ENCODE results near the gene MBOAT2. TPM values are rescaled to one million over a fixed set of nuclear protein-coding genes. Genes with fewer than 3 reads are reported as not detected.
A peak's percentile ranks its signal among the peaks of the same experiment; 100 is the strongest.

The MBOAT2 gene
- total and polyA plus RNA-seq, 2 of the 13 experiments (the other 11 are each of a cell fraction or from before 2014, with no cell fraction given), result 0.11 to 0.36 TPM

DNA sequence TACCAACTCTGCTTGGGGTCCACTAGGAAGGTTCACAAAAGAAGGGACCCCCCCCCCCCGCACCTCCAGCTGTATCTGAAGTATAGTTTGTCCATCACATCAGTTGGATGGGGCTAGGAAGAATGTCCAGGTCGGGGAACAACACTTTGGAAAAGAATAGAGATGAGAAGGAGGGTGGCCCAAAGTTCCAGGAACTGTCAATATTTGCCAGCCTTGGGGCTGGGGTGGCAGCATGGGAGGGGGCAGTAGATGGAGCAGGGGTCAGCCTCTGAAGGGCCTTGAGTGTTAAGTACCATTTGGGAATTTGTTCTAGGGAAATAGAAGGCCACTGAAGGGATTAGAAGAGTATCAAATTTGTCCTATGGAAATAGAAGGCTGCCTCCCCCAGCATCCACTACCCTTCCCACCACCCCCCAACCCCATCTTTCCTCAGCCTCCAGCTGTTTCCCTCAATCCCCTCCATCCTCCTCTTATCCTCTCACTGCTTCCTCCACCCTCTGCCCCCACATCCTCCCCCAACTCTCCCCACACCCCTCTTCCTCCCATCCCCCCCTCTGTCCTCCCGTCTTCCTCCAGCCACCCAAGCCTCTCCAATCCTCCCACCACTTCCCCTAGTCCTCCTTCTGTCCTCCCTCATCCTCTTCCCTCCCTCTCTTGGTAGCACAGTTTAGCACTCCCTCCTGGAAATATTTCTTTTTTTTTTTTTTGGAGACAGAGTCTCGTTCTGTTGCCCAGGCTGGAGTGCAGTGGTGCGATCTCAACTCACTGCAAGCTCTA lies 164.1 kb downstream of the MBOAT2 start (continued):
- TF ChIP-seq HDAC2 (CRISPR knock-in tag; IDR thresholded peaks at IDR 0.05) (peak; percentile 38; the same call in 1 of the 2 replicates), ZNF816 (CRISPR knock-in tag; IDR thresholded peaks at IDR 0.05; ENCODE audit: borderline replicate concordance) (no peak), ZBTB42 (CRISPR knock-in tag; IDR thresholded peaks at IDR 0.05) (no peak), ZIK1 (CRISPR knock-in tag; IDR thresholded peaks at IDR 0.05; ENCODE audit: borderline replicate concordance, low read depth) (no peak), GFI1 (CRISPR knock-in tag; IDR thresholded peaks at IDR 0.05; ENCODE audit: borderline replicate concordance) (no peak)
- TF ChIP-seq, protein P1, sequence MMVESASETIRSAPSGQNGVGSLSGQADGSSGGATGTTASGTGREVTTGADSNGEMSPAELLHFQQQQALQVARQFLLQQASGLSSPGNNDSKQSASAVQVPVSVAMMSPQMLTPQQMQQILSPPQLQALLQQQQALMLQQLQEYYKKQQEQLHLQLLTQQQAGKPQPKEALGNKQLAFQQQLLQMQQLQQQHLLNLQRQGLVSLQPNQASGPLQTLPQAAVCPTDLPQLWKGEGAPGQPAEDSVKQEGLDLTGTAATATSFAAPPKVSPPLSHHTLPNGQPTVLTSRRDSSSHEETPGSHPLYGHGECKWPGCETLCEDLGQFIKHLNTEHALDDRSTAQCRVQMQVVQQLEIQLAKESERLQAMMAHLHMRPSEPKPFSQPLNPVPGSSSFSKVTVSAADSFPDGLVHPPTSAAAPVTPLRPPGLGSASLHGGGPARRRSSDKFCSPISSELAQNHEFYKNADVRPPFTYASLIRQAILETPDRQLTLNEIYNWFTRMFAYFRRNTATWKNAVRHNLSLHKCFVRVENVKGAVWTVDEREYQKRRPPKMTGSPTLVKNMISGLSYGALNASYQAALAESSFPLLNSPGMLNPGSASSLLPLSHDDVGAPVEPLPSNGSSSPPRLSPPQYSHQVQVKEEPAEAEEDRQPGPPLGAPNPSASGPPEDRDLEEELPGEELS (CRISPR knock-in tag; IDR thresholded peaks at IDR 0.05), result peak; percentile 28; the same call in 1 of the 2 replicates

DNA sequence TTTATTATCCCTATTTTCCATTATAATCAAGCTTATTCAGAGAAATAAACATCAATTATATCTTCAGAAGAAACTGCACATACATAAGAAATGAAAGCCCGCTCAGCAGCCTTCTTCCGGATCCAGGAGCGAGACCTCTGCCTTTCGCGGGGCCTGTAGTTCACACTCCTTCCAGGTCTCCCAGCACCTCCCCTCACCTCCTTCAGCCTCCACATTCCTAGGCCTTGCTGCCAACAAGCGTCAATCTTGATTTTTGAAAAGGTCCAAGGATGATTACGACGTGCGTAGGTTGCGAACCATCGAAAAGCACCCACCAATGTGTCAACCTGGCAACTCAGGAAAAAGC lies 165.7 kb downstream of the MBOAT2 start:
- no peak for FAIRE-seq
- in situ Hi-C loops (cut with HindIII; ENCODE audit: extremely low pct_ligation_motif_present, low pct_unique_long_range_greater_than_20kb), result no loop called here
- Histone ChIP-seq H3K27me3 (ENCODE audit: control insufficient read depth in 1 of 2, insufficient read depth in 2 of 2, low read length in 2 of 2) (no peaks in the 10 kb centered on the region; a peak in 1 of 5 replicates), H3K9me3 (ENCODE audit: low read length) (no peaks in the 10 kb centered on the region), H3K4me3 (replicated peaks in 1 of 3; ENCODE audit: insufficient read depth in 1 of 3, low read depth in 2 of 3, low read length in 3 of 3) (peak overlapping the region; percentile 35 to 92 (median 48); a peak in 5 of 6 replicates), H3K79me2 (ENCODE audit: insufficient read depth, low read length) (peaks cover 32% of the 10 kb centered on the region), H3K9ac (ENCODE audit: insufficient read depth, low read depth, low read length) (no peak overlapping the region), H3K36me3 (replicated peaks in 1 of 2; ENCODE audit: control insufficient read depth in 1 of 2, insufficient read depth in 2 of 2, low read length in 2 of 2) (no peaks in the 10 kb centered on the region), H4K20me1 (ENCODE audit: insufficient read depth, low read length) (no peaks in the 10 kb centered on the region; the same call in 1 of the 2 replicates), H3K4me2 (ENCODE audit: low read depth, low read length) (peak overlapping the region; percentile 71), H2AFZ (ENCODE audit: low read length) (no peak overlapping the region), H3K27ac (ENCODE audit: extremely low read length, insufficient read depth, low read length) (no peak overlapping the region), H3K4me1 (ENCODE audit: insufficient read depth, low read length) (peaks cover 76% of the 10 kb centered on the region)
- ChIA-PET POLR2A (no interaction called here), CTCF (ENCODE audit: low intra/inter-chr PET ratio, low total read pairs) (no interaction called here)
- 85% methylated on average over 11 of the region's 11 CpGs for WGBS (ENCODE audit: low lambda C conversion rate)
- intact Hi-C loops (cut with micrococcal nuclease; ENCODE audit: unreplicated experiment), result loop anchor here (1.0 kb wide), 1 partner anchor 15 kb away; no protein-coding TSS in a partner anchor
- no TSS peak for BruUV-seq (replicated peaks)
- peak; percentile 2; the same call in 2 of the 3 replicates for ATAC-seq
- no peak for DNase-seq (ENCODE audit: low spot score)
- no peak for TF ChIP-seq SMARCE1 (IDR thresholded peaks at IDR 0.05; ENCODE audit: borderline replicate concordance)
- TF ChIP-seq MEF2D (CRISPR knock-in tag; IDR thresholded peaks at IDR 0.05), result no peak
- no peak for TF ChIP-seq SP2 (CRISPR knock-in tag; IDR thresholded peaks at IDR 0.05)
- no peak for TF ChIP-seq STAT5B (CRISPR knock-in tag; IDR thresholded peaks at IDR 0.05)
- TF ChIP-seq MAZ (IDR thresholded peaks at IDR 0.05; ENCODE audit: borderline replicate concordance, low read depth, low read length), result no peak
- no peak; the same call in 1 of the 2 replicates for TF ChIP-seq MAZ (CRISPR knock-in tag; IDR thresholded peaks at IDR 0.05; ENCODE audit: low read depth)
- no peak for TF ChIP-seq RFX1 (IDR thresholded peaks at IDR 0.05)
- TF ChIP-seq ZNF446 (CRISPR knock-in tag; IDR thresholded peaks at IDR 0.05), result no peak
- TF ChIP-seq, protein P2, sequence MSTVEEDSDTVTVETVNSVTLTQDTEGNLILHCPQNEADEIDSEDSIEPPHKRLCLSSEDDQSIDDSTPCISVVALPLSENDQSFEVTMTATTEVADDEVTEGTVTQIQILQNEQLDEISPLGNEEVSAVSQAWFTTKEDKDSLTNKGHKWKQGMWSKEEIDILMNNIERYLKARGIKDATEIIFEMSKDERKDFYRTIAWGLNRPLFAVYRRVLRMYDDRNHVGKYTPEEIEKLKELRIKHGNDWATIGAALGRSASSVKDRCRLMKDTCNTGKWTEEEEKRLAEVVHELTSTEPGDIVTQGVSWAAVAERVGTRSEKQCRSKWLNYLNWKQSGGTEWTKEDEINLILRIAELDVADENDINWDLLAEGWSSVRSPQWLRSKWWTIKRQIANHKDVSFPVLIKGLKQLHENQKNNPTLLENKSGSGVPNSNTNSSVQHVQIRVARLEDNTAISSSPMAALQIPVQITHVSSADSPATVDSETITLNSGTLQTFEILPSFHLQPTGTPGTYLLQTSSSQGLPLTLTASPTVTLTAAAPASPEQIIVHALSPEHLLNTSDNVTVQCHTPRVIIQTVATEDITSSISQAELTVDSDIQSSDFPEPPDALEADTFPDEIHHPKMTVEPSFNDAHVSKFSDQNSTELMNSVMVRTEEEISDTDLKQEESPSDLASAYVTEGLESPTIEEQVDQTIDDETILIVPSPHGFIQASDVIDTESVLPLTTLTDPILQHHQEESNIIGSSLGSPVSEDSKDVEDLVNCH (CRISPR knock-in tag; IDR thresholded peaks at IDR 0.05), result no peak
- no peak for TF ChIP-seq HDAC2 (CRISPR knock-in tag; IDR thresholded peaks at IDR 0.05)
- TF ChIP-seq ZSCAN30 (CRISPR knock-in tag; IDR thresholded peaks at IDR 0.05), result no peak
- TF ChIP-seq SETDB1 (CRISPR knock-in tag; IDR thresholded peaks at IDR 0.05; ENCODE audit: borderline replicate concordance), result no peak
- TF ChIP-seq DR1 (CRISPR knock-in tag; IDR thresholded peaks at IDR 0.05), result 0 out of 2 replicates have a peak, but pooled peaks have one; percentile 0

Measured in HepG2 (cell line).